OCI-LY1 (cell line): Measurements from ENCODE around the gene HSPBAP1.

Source experiments
- H2AFZ ChIP-seq: fragments of 200-600 bp; sonication (generic), shearing (Covaris generic); 2 replicates; pipeline ENCODE4 v1.6.0; 2014; ENCODE audit warnings: antibody characterized with exemption, mild to moderate bottlenecking, low read length
- H3F3A ChIP-seq: fragments of 200-600 bp; sonication (generic), shearing (Covaris generic); 2 replicates; pipeline ENCODE4 v1.6.0; 2014; ENCODE audit warnings: mild to moderate bottlenecking, antibody characterized with exemption, low read length, moderate library complexity; ENCODE audit not compliant: insufficient read depth
- H3K27ac ChIP-seq: fragments of 200-600 bp; sonication (generic); 2 replicates; pipeline ENCODE4 v1.5.1; 2014; ENCODE audit warnings: low read length, mixed run types, mild to moderate bottlenecking, low read depth; ENCODE audit not compliant: poor library complexity, severe bottlenecking
- H3K27me3 ChIP-seq: fragments of 200-600 bp; sonication (generic); 2 replicates; pipeline ENCODE4 v1.6.0; 2014; ENCODE audit warnings: antibody characterized with exemption, mild to moderate bottlenecking, low read length, moderate library complexity; ENCODE audit not compliant: insufficient read depth
- H3K36me3 ChIP-seq: fragments of 200-600 bp; sonication (generic); 2 replicates; pipeline ENCODE4 v1.6.1; 2014; ENCODE audit warnings: mild to moderate bottlenecking, antibody characterized with exemption, low read length, moderate library complexity, mixed read lengths; ENCODE audit not compliant: insufficient read depth
- H3K4me1 ChIP-seq: fragments of 200-600 bp; sonication (generic); 2 replicates; pipeline ENCODE4 v1.5.1; 2014; ENCODE audit warnings: mild to moderate bottlenecking, low read length, moderate library complexity; ENCODE audit not compliant: insufficient read depth, severe bottlenecking
- H3K4me2 ChIP-seq: fragments of 200-600 bp; sonication (generic), shearing (Covaris generic); 2 replicates; pipeline ENCODE4 v1.6.1; 2014; ENCODE audit warnings: low read length
- H3K4me3 ChIP-seq: fragments of 200-600 bp; sonication (generic); 2 replicates; pipeline ENCODE4 v1.5.1; 2014; ENCODE audit warnings: low read length, low read depth, mild to moderate bottlenecking, mixed read lengths; ENCODE audit not compliant: poor library complexity, severe bottlenecking
- H3K79me2 ChIP-seq: fragments of 200-600 bp; shearing (Covaris generic); 2 replicates; pipeline ENCODE4 v1.6.1; 2016; ENCODE audit warnings: mixed run types, low read length, mixed read lengths; ENCODE audit not compliant: insufficient read depth
- H3K9ac ChIP-seq: fragments of 200-600 bp; sonication (generic), shearing (Covaris generic); 2 replicates; pipeline ENCODE4 v1.6.1; 2014; ENCODE audit warnings: mild to moderate bottlenecking, low read length, mixed read lengths
- H3K9me2 ChIP-seq: fragments of 200-600 bp; sonication (generic), shearing (Covaris generic); 2 replicates; pipeline ENCODE4 v1.6.1; 2014; ENCODE audit warnings: low read depth, mild to moderate bottlenecking, low read length, mixed read lengths
- H3K9me3 ChIP-seq: fragments of 200-600 bp; shearing (Covaris generic); 2 replicates; pipeline ENCODE4 v1.6.1; 2014; ENCODE audit warnings: low read length, mixed read lengths
- H4K20me1 ChIP-seq: fragments of 200-600 bp; sonication (generic), shearing (Covaris generic); 2 replicates; pipeline ENCODE4 v1.6.0; 2016; ENCODE audit warnings: mild to moderate bottlenecking, low read length; ENCODE audit not compliant: insufficient read depth
- EZH2 ChIP-seq: fragments of 200-600 bp; sonication (generic), shearing (Covaris generic); IDR thresholded peaks from 2 replicates; pipeline ENCODE4 v1.8.0; 2017; ENCODE audit warnings: borderline replicate concordance, mixed run types, mild to moderate bottlenecking, antibody characterized with exemption, low read length, moderate library complexity, mixed read lengths
- TF ChIP-seq, protein P1 (sequence below): fragments of 200-600 bp; sonication (generic), shearing (Covaris generic); IDR thresholded peaks from 2 replicates; pipeline ENCODE4 v1.5.1; 2017; ENCODE audit warnings: mild to moderate bottlenecking, antibody characterized with exemption, low read length, moderate library complexity, mixed read lengths

Gene HSPBAP1

DNA sequence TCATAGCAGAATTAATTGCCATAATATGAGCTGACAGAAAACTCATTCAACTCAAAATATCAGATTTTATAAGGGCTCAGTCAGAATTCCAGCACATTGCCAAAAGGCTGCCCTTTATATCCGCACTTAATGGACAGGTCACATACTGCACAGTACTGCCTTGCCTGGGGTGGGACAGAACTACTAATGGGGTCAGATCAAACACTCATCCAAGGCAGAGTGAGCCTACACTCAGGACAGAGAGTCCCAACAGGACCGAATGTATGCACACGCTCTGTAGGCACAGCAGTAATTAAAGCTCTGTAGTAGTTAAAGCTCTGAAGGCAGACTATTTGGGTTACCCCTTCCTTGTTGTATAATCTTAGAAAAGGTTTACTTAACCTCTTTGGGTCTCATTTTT, 27.2 kb downstream of the HSPBAP1 start:
- Histone ChIP-seq H4K20me1 (no peaks in the 10 kb centered on the region), H3K9ac (no peak overlapping the region), H3F3A (no peaks in the 10 kb centered on the region), H3K4me1 (no peaks in the 10 kb centered on the region), H2AFZ (no peak overlapping the region), H3K36me3 (peaks cover 17% of the 10 kb centered on the region; the same call in 1 of the 2 replicates), H3K79me2 (no peaks in the 10 kb centered on the region), H3K4me3 (no peak overlapping the region), H3K4me2 (no peak overlapping the region), H3K27ac (no peak overlapping the region), H3K9me3 (no peaks in the 10 kb centered on the region), H3K9me2 (no peaks in the 10 kb centered on the region), H3K27me3 (no peaks in the 10 kb centered on the region)
- TF ChIP-seq, protein P1, sequence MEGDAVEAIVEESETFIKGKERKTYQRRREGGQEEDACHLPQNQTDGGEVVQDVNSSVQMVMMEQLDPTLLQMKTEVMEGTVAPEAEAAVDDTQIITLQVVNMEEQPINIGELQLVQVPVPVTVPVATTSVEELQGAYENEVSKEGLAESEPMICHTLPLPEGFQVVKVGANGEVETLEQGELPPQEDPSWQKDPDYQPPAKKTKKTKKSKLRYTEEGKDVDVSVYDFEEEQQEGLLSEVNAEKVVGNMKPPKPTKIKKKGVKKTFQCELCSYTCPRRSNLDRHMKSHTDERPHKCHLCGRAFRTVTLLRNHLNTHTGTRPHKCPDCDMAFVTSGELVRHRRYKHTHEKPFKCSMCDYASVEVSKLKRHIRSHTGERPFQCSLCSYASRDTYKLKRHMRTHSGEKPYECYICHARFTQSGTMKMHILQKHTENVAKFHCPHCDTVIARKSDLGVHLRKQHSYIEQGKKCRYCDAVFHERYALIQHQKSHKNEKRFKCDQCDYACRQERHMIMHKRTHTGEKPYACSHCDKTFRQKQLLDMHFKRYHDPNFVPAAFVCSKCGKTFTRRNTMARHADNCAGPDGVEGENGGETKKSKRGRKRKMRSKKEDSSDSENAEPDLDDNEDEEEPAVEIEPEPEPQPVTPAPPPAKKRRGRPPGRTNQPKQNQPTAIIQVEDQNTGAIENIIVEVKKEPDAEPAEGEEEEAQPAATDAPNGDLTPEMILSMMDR, result no peak
- no peak for TF ChIP-seq EZH2

DNA sequence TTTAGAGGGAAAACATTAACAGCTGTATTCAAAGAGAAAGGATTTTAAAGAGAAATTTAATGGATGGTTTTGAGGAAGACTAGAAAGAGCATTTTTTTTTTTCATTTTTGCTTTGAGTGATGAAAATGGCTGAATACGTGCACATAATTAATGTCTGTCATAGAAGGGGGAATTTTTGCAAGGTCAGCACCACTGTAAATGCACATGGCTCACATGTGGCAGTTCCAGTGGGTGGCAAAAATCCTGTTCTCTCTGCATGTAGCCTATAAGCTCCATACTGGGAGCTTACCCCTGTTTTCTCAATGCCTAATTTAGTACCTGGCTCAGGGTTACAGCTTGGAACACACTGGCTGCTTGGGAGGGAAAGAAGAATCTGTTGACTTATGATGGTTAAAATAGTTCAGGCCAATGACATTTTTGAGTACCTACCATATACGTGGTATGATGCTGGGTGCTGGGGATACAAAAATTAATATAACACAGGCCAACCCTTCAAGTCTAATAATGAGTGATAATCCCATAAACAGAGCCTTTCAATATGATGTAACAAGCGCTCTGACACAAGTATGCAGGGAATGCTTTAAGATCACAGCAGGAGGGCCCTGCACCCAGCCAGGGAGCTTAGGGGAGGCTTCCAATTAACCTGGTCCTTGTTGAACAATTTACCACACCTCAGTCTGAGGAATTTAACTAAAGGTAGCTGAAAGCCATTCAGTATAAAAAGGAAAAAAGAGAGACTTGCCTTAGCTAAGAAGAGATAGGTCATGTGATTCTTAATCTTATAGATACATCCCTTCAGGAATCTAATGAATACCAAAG, 33.0 kb downstream of the HSPBAP1 start:
- Histone ChIP-seq H3K27me3 (no peaks in the 10 kb centered on the region), H3K36me3 (peaks cover 17% of the 10 kb centered on the region; the same call in 1 of the 2 replicates), H4K20me1 (no peaks in the 10 kb centered on the region), H3K4me2 (no peak overlapping the region), H3K79me2 (no peaks in the 10 kb centered on the region), H3K4me1 (no peaks in the 10 kb centered on the region), H3K4me3 (no peak overlapping the region), H3K9ac (no peak overlapping the region), H3K27ac (no peak overlapping the region), H3K9me3 (no peaks in the 10 kb centered on the region), H3F3A (no peaks in the 10 kb centered on the region), H3K9me2 (no peaks in the 10 kb centered on the region), H2AFZ (no peak overlapping the region)
- TF ChIP-seq, protein P1, result no peak
- TF ChIP-seq EZH2, result no peak

DNA sequence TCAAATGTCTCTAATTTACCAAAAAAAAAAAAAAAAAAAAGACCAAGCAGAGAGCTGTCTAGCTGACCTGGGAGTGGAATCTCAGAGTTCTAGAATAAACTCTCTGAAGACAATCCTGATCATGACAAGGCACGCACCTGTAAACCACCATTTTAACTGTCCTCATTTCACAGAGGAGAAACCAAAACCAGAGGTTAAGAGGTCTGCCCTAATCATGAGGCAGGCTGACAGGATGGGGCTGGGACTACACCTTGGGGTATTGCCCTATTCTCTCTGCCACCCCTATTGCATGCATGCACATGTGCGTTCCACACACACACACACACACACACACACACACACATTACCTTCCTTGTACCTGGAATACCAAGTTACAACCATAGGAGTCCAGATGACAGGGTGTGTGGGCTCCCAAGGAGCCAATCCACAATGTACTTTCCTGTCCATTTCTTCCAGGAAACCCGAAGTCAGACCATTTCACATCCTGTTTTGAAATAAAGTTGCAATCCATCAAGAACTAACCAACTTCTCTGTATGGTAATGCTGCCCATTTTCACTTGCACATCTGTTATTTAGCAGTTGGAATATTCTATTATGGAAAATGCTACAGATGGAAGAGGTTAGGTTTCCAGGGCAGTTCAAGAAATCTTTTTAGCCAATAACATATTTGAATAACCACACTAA, 34.6 kb downstream of the HSPBAP1 start:
- H3K9me3 ChIP-seq, result no peaks in the 10 kb centered on the region
- H4K20me1 ChIP-seq, result no peaks in the 10 kb centered on the region
- H3K4me2 ChIP-seq, result no peak overlapping the region
- H3K9me2 ChIP-seq, result no peaks in the 10 kb centered on the region
- no peak overlapping the region for H2AFZ ChIP-seq
- no peak for TF ChIP-seq EZH2
- TF ChIP-seq, protein P1, result no peak
- no peaks in the 10 kb centered on the region for H3K4me1 ChIP-seq
- no peak overlapping the region for H3K9ac ChIP-seq
- no peak overlapping the region for H3K27ac ChIP-seq
- H3K36me3 ChIP-seq, result peaks cover 20% of the 10 kb centered on the region; the same call in 1 of the 2 replicates
- no peaks in the 10 kb centered on the region for H3F3A ChIP-seq
- no peaks in the 10 kb centered on the region for H3K79me2 ChIP-seq
- H3K27me3 ChIP-seq, result no peaks in the 10 kb centered on the region
- no peak overlapping the region for H3K4me3 ChIP-seq
